Measurements from ENCODE around the gene LMAN2. TPM values are rescaled to one million over a fixed set of nuclear protein-coding genes. Genes with fewer than 3 reads are reported as not detected.

The LMAN2 gene
- total and polyA plus RNA-seq, 10 donors, result 50.1 to 211 (median 98.1) TPM

GRCh38 chr5:177367981-177368868, 16.8 kb upstream of the LMAN2 start:
- 89 to 93% (median 92%) methylated on average over 25 to 29 of the region's 29 CpGs for whole genome bisulfite sequencing, 5 donors
- no peak overlapping the region for H3K4me3 ChIP-seq
- no peaks in the 10 kb centered on the region for H3K9me3 ChIP-seq
- intact Hi-C loops (cut with DNase I; ENCODE audit: low total_unique reads), result loop anchor here (10.0 kb wide), 1 partner anchor 53 kb away; the partner anchor contains the start of gene MXD3
- peaks cover 13 to 98% (median 78%) of the 10 kb centered on the region in 6 donors for H3K4me1 ChIP-seq
- no peaks in the 10 kb centered on the region for H3K27me3 ChIP-seq (replicated peaks in 1 of 7)
- TF ChIP-seq CTCF (IDR thresholded peaks at IDR 0.05 in 8 of 11, conservative IDR thresholded peaks at IDR 0.05 in 3 of 11), result no peak
- TF ChIP-seq POLR2AphosphoS5 (IDR thresholded peaks at IDR 0.05), result no peak
- no peak for TF ChIP-seq POLR2A (IDR thresholded peaks at IDR 0.05)
- peaks cover 0 to 81% (median 35%) of the 10 kb centered on the region in 6 donors for H3K36me3 ChIP-seq
- DNase-seq, result no peak
- peak overlapping the region in 4 of 8 donors; percentile 7 to 90 (median 86) for H3K27ac ChIP-seq

- H3K27ac ChIP-seq, result peak overlapping the region in 5 of 8 donors; percentile 80 to 87 (median 83)
- WGBS, 5 donors, result 72 to 88% (median 84%) methylated on average over 28 to 46 of the region's 46 CpGs
- DNase-seq, result no peak
- no peaks in the 10 kb centered on the region for H3K27me3 ChIP-seq (replicated peaks in 1 of 7)
- peaks cover 10 to 98% (median 78%) of the 10 kb centered on the region in 6 donors for H3K4me1 ChIP-seq
- TF ChIP-seq CTCF (IDR thresholded peaks at IDR 0.05 in 8 of 11, conservative IDR thresholded peaks at IDR 0.05 in 3 of 11), result no peak
- TF ChIP-seq POLR2A (IDR thresholded peaks at IDR 0.05), result no peak
- peak in 1 of 3 donors; percentile 19 for TF ChIP-seq POLR2AphosphoS5 (IDR thresholded peaks at IDR 0.05)
- peak overlapping the region in 6 of 8 donors; percentile 16 to 61 (median 26) for H3K4me3 ChIP-seq
- H3K36me3 ChIP-seq, result peaks cover 0 to 74% (median 34%) of the 10 kb centered on the region in 6 donors
- no peaks in the 10 kb centered on the region for H3K9me3 ChIP-seq
- intact Hi-C loops (cut with DNase I; ENCODE audit: low total_unique reads), result loop anchor here (10.0 kb wide), 1 partner anchor 53 kb away; the partner anchor contains the start of gene MXD3
Observed at GRCh38 chr5:177367323-177367848, 15.9 kb upstream of the LMAN2 start.

GRCh38 chr5:177366528-177367322, 15.3 kb upstream of the LMAN2 start:
- DNase-seq, result peak; percentile 86
- peak overlapping the region in 6 of 8 donors; percentile 16 to 61 (median 26) for H3K4me3 ChIP-seq
- 56 to 78% (median 71%) methylated on average over 30 to 36 of the region's 36 CpGs for WGBS, 5 donors
- no peaks in the 10 kb centered on the region for H3K27me3 ChIP-seq (replicated peaks in 1 of 7)
- no peaks in the 10 kb centered on the region for H3K9me3 ChIP-seq
- TF ChIP-seq CTCF (IDR thresholded peaks at IDR 0.05 in 8 of 11, conservative IDR thresholded peaks at IDR 0.05 in 3 of 11) (no peak), POLR2AphosphoS5 (IDR thresholded peaks at IDR 0.05) (peak in 1 of 3 donors; percentile 59)
- peaks cover 12 to 98% (median 78%) of the 10 kb centered on the region in 6 donors for H3K4me1 ChIP-seq
- intact Hi-C loops (cut with DNase I; ENCODE audit: low total_unique reads), result loop anchor here (10.0 kb wide), 1 partner anchor 52 kb away; the partner anchor contains the start of gene MXD3
- peaks cover 0 to 68% (median 28%) of the 10 kb centered on the region in 6 donors for H3K36me3 ChIP-seq
- peak overlapping the region; percentile 39 to 87 (median 82) for H3K27ac ChIP-seq
